Panc1 (cell line): ENCODE results near the gene ISG20L2. TPM values are rescaled to one million over a fixed set of nuclear protein-coding genes. Genes with fewer than 3 reads are reported as not detected.

ENCODE experiments used
- ATAC-seq: fragments of 200-7000 bp; cut with Tn5 transposase; 2 replicates; pipeline ENCODE4 v1.9.1; 2020; ENCODE audit warnings: mild to moderate bottlenecking, moderate library complexity
- BruUV-seq: library from RNA; stranded (reverse); fragments of 400-500 nt; replicated peaks from 2 replicates; lab custom pipeline; 2021; lab: Mats Ljungman, UMichigan
- CTCF ChIA-PET: fragments of 300-600 bp; sonication (Branson Sonifier 250); formaldehyde crosslinking; loops from one replicate; lab custom pipeline; 2022; ENCODE audit warnings: antibody characterized with exemption; lab: Charles Lee
- POLR2A ChIA-PET: fragments of 300-600 bp; sonication (Branson Sonifier 250); formaldehyde crosslinking; loops from one replicate; lab custom pipeline; 2022; ENCODE audit warnings: antibody characterized with exemption; lab: Charles Lee
- DNase-seq: peaks from one replicate; pipeline ENCODE4 v3.0.0-alpha.2; 2010; ENCODE audit warnings: low read depth, low spot score
- H3K27ac ChIP-seq: 2 replicates; pipeline ENCODE4 v1.5.1; 2011; ENCODE audit warnings: mild to moderate bottlenecking, low read length, inconsistent platforms
- H3K27me3 ChIP-seq: fragments of 200-500 bp; sonication (Bioruptor generic); 2 replicates; pipeline ENCODE4 v1.6.0; 2014; ENCODE audit warnings: low read length, inconsistent platforms; ENCODE audit not compliant: control insufficient read depth, insufficient read depth
- H3K36me3 ChIP-seq: fragments of 200-500 bp; sonication (Bioruptor generic); 2 replicates; pipeline ENCODE4 v1.5.1; 2014; ENCODE audit warnings: inconsistent platforms, mild to moderate bottlenecking, low read length, moderate library complexity; ENCODE audit not compliant: control insufficient read depth, insufficient read depth
- H3K4me1 ChIP-seq: 2 replicates; pipeline ENCODE4 v1.5.1; 2011; ENCODE audit warnings: inconsistent platforms, mild to moderate bottlenecking, low read length, moderate library complexity; ENCODE audit not compliant: control insufficient read depth, insufficient read depth
- H3K4me3 ChIP-seq, 2 experiments: 2 replicates each; pipeline ENCODE4 v1.5.1; 2011 to 2012; ENCODE audit warnings: low read depth in 2 of 2, low read length in 2 of 2, mild to moderate bottlenecking in 2 of 2, inconsistent platforms in 1 of 2, moderate library complexity in 1 of 2
- H3K9me3 ChIP-seq: fragments of 200-500 bp; sonication (Bioruptor generic); 2 replicates; pipeline ENCODE4 v1.5.1; 2014; ENCODE audit warnings: low read depth, mild to moderate bottlenecking, inconsistent platforms, low read length, moderate library complexity; ENCODE audit not compliant: control insufficient read depth, insufficient read depth
- CTCF ChIP-seq: fragments of 450-650 bp; IDR thresholded peaks from 2 replicates; pipeline ENCODE4 v1.5.1; 2017; ENCODE audit warnings: mild to moderate bottlenecking
- POLR2AphosphoS5 ChIP-seq: IDR thresholded peaks from 2 replicates; pipeline ENCODE4 v1.6.1; 2012; ENCODE audit warnings: mild to moderate bottlenecking, low read depth, low read length, moderate library complexity
- REST ChIP-seq, 2 experiments: IDR thresholded peaks; 2 replicates each; pipeline ENCODE4 v1.6.1; 2011 to 2012; ENCODE audit warnings: low read depth in 2 of 2, control low read depth in 1 of 2, low read length in 1 of 2, mild to moderate bottlenecking in 1 of 2, moderate library complexity in 1 of 2; ENCODE audit not compliant: insufficient read depth in 1 of 2
- SIN3A ChIP-seq: IDR thresholded peaks from 2 replicates; pipeline ENCODE4 v1.6.1; 2012; ENCODE audit warnings: low read depth, mild to moderate bottlenecking, low read length, moderate library complexity, borderline replicate concordance; ENCODE audit not compliant: insufficient read depth
- TCF7L2 ChIP-seq: IDR thresholded peaks from 2 replicates; pipeline ENCODE4 v1.6.1; 2011; ENCODE audit warnings: mild to moderate bottlenecking, low read depth, low read length, inconsistent platforms
- in situ Hi-C: cut with HindIII; loops from 2 replicates; pipeline ENCODE4 v1.10.0; 2016; ENCODE audit warnings: low sequenced_read_pairs, low pct_unique_long_range_greater_than_20kb
- intact Hi-C: fragments of 100-400 bp; cut with micrococcal nuclease; formaldehyde crosslinking; loops from one replicate; pipeline ENCODE4 v1.10.0; 2022; ENCODE audit not compliant: unreplicated experiment
- total RNA-seq: library from RNA; stranded (reverse); gene quantifications from one replicate; pipeline ENCODE4 v1.2.1, GENCODE V29; 2021; ENCODE audit not compliant: unreplicated experiment

ISG20L2 gene
- total RNA-seq, 1 experiment from 2014 or later: 40.6 TPM

GRCh38 chr1:156712626-156713025, 15.9 kb downstream of the ISG20L2 start:
- TF ChIP-seq POLR2AphosphoS5 (no peak), TCF7L2 (no peak), SIN3A (no peak), REST (IDR thresholded peaks at IDR 0.05; ENCODE audit: insufficient read depth in 1 of 2, low read depth in 2 of 2, low read length in 1 of 2) (no peak), CTCF (no peak)
- peaks cover 53% of the 10 kb centered on the region for H3K4me1 ChIP-seq

GRCh38 chr1:156711011-156711817, 17.4 kb downstream of the ISG20L2 start:
- ChIA-PET POLR2A (interaction anchor here (0.5 to 1.6 kb wide), 3 partner anchors 17 to 31 kb away, joined by 3 to 5 read pairs (median 4); partner anchors contain the start of genes ISG20L2 and METTL25B), CTCF (interaction anchor here (0.8 to 4.0 kb wide), 4 partner anchors 11 to 22 kb away, joined by 4 to 29 read pairs (median 7); no protein-coding TSS in a partner anchor)
- H3K27ac ChIP-seq: peak overlapping the region; percentile 93
- TF ChIP-seq POLR2AphosphoS5 (no peak), CTCF (no peak), TCF7L2 (no peak), SIN3A (no peak), REST (IDR thresholded peaks at IDR 0.05; ENCODE audit: insufficient read depth in 1 of 2, low read depth in 2 of 2, low read length in 1 of 2) (no peak)
- H3K27me3 ChIP-seq: no peaks in the 10 kb centered on the region
- intact Hi-C loops: no loop called here
- DNase-seq (no peak), ATAC-seq (no peak)
- no TSS peak for BruUV-seq
- H3K4me1 ChIP-seq: peaks cover 65% of the 10 kb centered on the region
- H3K4me3 ChIP-seq: no peak overlapping the region
- H3K9me3 ChIP-seq: no peaks in the 10 kb centered on the region
- no peaks in the 10 kb centered on the region for H3K36me3 ChIP-seq
- in situ Hi-C loops: no loop called here

More at GRCh38 chr1:156712626-156713025, 15.9 kb downstream of the ISG20L2 start:
- Histone ChIP-seq H3K9me3 (no peaks in the 10 kb centered on the region), H3K4me3 (no peak overlapping the region), H3K27ac (peak overlapping the region; percentile 88), H3K36me3 (no peaks in the 10 kb centered on the region), H3K27me3 (no peaks in the 10 kb centered on the region)
- ChIA-PET CTCF (interaction anchor here (0.6 to 4.0 kb wide), 2 partner anchors 10 to 23 kb away, joined by 3 to 29 read pairs; no protein-coding TSS in a partner anchor), POLR2A (interaction anchor here (1.0 to 1.6 kb wide), 2 partner anchors 9 to 16 kb away, joined by 3 to 5 read pairs; partner anchors contain the start of genes ISG20L2 and METTL25B)
- BruUV-seq: no TSS peak
- DNase-seq: no peak
- intact Hi-C loops (no loop called here), in situ Hi-C loops (no loop called here)
- no peak for ATAC-seq
